ENCODE measurements around the gene MPPED1. TPM values are rescaled to one million over a fixed set of nuclear protein-coding genes. Genes with fewer than 3 reads are reported as not detected.

Gene MPPED1
- total RNA-seq, 4 donors from 2014 or later = not detected

DNA sequence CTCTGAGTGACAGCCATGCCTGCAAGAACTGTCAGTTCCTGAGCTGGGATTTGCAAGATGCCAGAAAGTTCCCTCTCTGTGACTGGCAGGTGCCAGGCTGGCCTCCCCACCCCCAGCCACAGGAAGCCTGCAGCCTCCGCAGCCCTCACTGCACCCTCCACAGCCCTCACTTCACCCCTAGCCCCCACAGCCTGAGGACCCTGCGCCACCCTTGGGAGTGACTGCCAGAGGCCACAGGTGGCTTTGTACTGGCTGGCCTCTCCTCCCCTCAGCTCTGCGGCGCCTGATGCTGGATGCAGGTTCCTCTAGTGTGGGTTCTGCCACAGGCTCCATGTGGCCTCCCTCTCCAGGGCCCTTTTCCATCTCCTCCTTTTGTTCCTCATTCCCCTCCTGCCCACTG, 28.7 kb downstream of the MPPED1 start:
- intact Hi-C loops (cut with DNase I) = no loop called here
- no peak overlapping the region for H3K27ac ChIP-seq
- DNase-seq = no peak
- 75 to 87% methylated on average over 2 to 4 of the region's 4 CpGs for WGBS, 2 donors
- no peaks in the 10 kb centered on the region for H3K4me1 ChIP-seq
- H3K4me3 ChIP-seq = no peak overlapping the region
- H3K27me3 ChIP-seq = peaks cover 0 to 70% (median 0%) of the 10 kb centered on the region in 4 donors
- H3K36me3 ChIP-seq = no peaks in the 10 kb centered on the region
- no peaks in the 10 kb centered on the region for H3K9me3 ChIP-seq
- TF ChIP-seq POLR2A (IDR thresholded peaks at IDR 0.05) = no peak
- TF ChIP-seq, protein P1, sequence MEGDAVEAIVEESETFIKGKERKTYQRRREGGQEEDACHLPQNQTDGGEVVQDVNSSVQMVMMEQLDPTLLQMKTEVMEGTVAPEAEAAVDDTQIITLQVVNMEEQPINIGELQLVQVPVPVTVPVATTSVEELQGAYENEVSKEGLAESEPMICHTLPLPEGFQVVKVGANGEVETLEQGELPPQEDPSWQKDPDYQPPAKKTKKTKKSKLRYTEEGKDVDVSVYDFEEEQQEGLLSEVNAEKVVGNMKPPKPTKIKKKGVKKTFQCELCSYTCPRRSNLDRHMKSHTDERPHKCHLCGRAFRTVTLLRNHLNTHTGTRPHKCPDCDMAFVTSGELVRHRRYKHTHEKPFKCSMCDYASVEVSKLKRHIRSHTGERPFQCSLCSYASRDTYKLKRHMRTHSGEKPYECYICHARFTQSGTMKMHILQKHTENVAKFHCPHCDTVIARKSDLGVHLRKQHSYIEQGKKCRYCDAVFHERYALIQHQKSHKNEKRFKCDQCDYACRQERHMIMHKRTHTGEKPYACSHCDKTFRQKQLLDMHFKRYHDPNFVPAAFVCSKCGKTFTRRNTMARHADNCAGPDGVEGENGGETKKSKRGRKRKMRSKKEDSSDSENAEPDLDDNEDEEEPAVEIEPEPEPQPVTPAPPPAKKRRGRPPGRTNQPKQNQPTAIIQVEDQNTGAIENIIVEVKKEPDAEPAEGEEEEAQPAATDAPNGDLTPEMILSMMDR (IDR thresholded peaks at IDR 0.05) = no peak

DNA sequence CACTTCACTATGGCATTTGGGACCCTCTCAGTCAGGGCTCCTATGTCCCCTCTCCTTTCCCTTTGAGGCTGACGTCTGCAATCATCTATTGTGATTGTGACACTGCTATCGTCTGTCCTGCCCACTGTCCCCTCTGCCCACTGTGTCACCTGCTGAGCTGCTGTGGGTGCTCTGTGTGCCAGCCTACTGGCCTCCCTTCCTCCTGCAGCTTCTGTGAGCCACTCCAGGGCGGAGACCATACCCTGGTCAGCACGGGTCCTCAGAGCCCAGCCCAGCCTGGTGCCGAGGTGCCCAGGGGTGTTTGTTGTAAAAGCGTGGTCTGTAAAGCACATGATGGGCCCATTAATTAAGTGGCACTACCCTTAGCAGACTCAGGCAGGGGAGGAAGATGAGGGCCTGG, 29.4 kb downstream of the MPPED1 start:
- peaks cover 0 to 66% (median 0%) of the 10 kb centered on the region in 4 donors for H3K27me3 ChIP-seq
- intact Hi-C loops (cut with DNase I) = no loop called here
- H3K27ac ChIP-seq = no peak overlapping the region
- no peak overlapping the region for H3K4me3 ChIP-seq
- TF ChIP-seq, protein P1 (IDR thresholded peaks at IDR 0.05) = no peak
- TF ChIP-seq POLR2A (IDR thresholded peaks at IDR 0.05) = no peak
- WGBS, 2 donors = 48 to 78% methylated on average over 3 to 5 of the region's 6 CpGs
- no peaks in the 10 kb centered on the region for H3K9me3 ChIP-seq
- no peak for DNase-seq
- H3K4me1 ChIP-seq = no peaks in the 10 kb centered on the region
- no peaks in the 10 kb centered on the region for H3K36me3 ChIP-seq

DNA sequence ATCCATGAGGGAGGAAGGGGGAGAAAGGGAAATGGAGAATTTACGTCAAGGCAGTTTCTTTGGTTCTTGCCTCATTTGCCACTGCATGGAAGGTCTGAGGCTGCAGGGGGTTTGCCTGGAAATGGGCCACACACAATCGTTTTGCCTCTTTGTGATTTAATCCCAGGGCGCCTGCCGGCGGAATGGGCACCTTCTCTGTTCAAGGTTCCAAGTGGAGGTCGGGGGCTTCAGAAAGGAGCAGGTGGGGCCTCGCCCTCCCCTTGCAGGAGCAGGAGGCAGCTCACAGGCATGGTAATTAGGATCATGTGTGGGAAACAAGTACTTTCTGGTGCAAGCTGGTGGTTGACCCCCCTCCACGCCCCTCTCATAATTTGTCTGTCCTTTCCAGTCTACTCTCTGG, 29.9 kb downstream of the MPPED1 start:
- Histone ChIP-seq H3K36me3 (no peaks in the 10 kb centered on the region), H3K27me3 (peaks cover 0 to 65% (median 0%) of the 10 kb centered on the region in 4 donors), H3K4me1 (no peaks in the 10 kb centered on the region), H3K4me3 (no peak overlapping the region), H3K9me3 (no peaks in the 10 kb centered on the region), H3K27ac (no peak overlapping the region)
- TF ChIP-seq POLR2A (IDR thresholded peaks at IDR 0.05) = no peak
- TF ChIP-seq, protein P1 (IDR thresholded peaks at IDR 0.05) = no peak
- intact Hi-C loops (cut with DNase I) = no loop called here
- DNase-seq = no peak
- 42 to 50% methylated on average over 8 of the region's 8 CpGs for WGBS, 2 donors

DNA sequence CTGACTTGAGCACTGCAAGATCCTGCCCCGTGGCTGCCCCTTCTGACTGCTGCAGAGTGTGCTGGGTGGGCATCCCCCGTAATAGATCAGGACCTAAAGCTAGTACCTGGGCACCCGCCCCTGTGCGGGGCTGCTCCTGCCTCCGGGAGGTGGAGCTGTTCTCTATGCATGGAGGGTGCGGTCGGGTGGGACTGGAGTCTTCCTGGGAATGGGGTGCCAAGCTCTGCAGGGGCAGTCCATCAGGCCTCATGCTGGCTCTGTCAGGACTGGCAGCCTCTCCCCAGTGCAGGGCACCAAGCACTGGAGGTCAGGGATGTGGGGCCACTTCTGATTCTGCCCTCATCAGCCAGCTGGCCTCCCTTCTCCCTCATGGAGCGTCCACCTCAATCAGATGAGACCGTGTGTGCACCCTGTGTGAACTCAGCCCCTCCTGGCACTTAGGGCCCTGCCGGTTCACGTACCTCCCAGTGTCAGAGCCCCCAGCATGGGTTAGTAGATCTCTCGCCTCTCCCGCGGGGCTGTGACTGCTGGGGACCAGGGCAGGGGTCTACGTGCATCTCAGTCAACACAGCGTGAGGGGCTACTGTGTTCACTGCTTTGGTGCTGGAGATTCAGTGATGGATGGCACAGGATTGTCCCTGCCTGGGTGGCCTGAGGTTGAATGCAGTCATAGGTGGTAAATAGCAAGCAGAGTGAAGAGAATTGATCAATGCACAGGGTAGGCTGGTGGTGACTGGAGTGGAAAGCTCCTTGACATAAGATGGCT, 30.8 kb downstream of the MPPED1 start:
- no peak for DNase-seq
- intact Hi-C loops (cut with DNase I) = no loop called here
- Histone ChIP-seq H3K4me3 (no peak overlapping the region), H3K27me3 (peaks cover 0 to 60% (median 0%) of the 10 kb centered on the region in 4 donors), H3K9me3 (no peaks in the 10 kb centered on the region), H3K4me1 (no peaks in the 10 kb centered on the region), H3K36me3 (no peaks in the 10 kb centered on the region), H3K27ac (no peak overlapping the region)
- TF ChIP-seq POLR2A (IDR thresholded peaks at IDR 0.05) = no peak
- TF ChIP-seq, protein P1 (IDR thresholded peaks at IDR 0.05) = no peak
- 61 to 86% methylated on average over 3 to 5 of the region's 16 CpGs for WGBS, 2 donors

DNA sequence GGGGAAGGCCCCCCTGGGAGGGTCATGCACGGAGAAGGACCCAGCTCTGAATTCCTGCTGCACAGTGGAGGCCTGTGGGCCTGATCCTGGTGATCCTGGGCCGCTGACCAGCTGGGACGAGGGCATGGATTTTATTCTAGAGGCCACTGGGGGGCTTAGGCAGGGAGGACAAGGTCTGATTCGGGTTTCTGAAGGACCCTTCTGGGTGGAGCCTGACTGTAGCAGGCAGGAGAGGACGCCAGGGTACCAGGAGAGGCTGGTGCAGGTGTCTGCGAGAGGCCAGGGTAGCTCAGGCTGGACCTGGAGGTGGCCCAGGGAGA, 31.3 kb downstream of the MPPED1 start:
- no peak for TF ChIP-seq POLR2A (IDR thresholded peaks at IDR 0.05)
- TF ChIP-seq, protein P1 (IDR thresholded peaks at IDR 0.05) = no peak
- Histone ChIP-seq H3K27ac (no peak overlapping the region), H3K27me3 (peaks cover 0 to 55% (median 0%) of the 10 kb centered on the region in 4 donors), H3K36me3 (no peaks in the 10 kb centered on the region), H3K4me1 (no peaks in the 10 kb centered on the region), H3K4me3 (no peak overlapping the region), H3K9me3 (no peaks in the 10 kb centered on the region)
- WGBS, 2 donors = 61 to 73% methylated on average over 4 to 5 of the region's 6 CpGs
- no peak for DNase-seq
- intact Hi-C loops (cut with DNase I) = no loop called here

Measured in esophagus squamous epithelium (tissue), 5 donors.